GM19025 (cell line): ENCODE data around the gene HSD3B7.
A peak's percentile ranks its signal among the peaks of the same experiment; 100 is the strongest.

Experiments
- ATAC-seq: cut with Tn5 transposase; IDR thresholded peaks from one replicate; pipeline ENCODE4 v1.9.1; 2021; ENCODE audit warnings: mild to moderate bottlenecking, low read depth, moderate library complexity; ENCODE audit not compliant: unreplicated experiment

HSD3B7 gene

DNA sequence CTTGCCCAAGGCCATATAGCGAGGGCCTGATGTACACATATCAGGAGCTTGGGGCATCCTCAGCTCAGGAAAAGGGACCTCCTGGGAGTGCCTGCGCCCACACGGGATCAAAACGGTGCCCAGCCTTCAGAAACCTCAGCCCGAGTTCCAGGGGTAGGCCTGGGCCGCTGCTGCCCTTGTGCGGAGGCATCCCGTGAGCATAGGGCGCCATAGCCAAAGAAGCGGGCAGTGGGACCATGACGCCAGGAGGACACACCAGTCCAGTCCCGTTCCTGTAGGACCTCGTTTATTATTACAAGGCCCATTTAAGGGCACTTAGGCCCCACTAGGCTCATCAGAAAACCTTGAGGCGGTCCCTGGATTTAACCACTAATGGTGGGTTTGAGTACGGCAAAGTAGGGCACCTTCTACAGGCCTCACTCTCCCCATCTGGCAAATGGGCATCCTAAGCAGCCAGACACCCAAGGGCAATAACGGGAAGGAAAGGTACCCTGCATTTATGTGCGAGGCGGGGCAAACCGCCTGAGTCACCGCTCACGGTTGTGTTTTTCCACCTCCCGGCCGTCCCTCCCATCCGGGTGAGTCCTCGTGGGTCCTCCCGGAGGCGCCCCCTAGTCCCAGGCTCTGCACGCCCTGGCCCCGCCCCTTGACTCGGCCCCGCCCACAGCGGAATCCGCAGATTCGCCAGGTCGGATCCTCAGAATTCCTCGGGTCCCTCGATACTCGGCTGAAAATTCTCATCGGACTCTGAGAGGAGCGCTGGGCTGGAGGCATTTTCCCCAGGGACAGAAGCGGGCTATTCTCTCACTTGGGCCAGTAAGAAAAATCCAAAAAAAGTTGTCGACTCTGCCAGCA lies 28.2 kb upstream of the HSD3B7 start:
- ATAC-seq, result peak; percentile 35

DNA sequence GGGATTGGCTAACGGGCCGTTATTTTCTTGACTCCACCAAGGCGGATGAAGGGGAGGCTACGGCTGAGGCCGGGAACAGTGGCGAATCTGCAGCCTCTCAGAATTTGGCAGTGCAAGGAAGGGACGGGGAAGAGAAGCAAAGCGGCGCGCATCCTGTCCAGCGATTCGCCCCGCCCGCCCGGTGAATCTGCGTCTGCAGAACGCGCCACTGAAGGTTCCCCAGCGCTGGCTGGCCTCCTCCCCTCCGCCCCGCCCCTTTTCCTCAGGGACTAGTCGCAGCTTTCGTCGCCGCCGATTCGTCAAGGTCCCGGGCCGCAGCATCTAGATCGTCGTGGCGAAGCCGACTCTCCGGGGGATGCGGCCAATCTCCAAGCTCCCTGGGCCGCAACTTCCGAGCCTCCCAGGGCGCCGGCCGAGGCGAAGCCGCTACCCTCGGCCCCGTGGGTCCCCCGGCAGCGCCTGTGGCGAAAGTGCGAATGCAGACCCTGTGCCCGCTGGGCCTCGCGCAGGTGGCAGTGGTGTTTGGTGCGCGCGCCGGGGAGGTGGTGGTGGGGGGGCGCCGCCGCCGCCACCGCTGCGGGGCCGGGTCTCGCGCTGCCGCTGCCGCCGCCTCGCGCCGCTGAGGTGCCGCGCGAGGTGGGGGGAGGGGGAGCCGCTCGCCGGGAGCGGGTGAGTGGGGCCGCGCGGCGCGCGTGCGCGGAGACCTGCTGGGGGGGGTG lies 27.4 kb upstream of the HSD3B7 start, which contains the start of gene SETD1A:
Gene SETD1A, plus strand, starts transcription at position 299 of the 719 bp plus-strand sequence. CDS start 978 bp downstream, outside the sequence.
- ATAC-seq, result peak; percentile 66

DNA sequence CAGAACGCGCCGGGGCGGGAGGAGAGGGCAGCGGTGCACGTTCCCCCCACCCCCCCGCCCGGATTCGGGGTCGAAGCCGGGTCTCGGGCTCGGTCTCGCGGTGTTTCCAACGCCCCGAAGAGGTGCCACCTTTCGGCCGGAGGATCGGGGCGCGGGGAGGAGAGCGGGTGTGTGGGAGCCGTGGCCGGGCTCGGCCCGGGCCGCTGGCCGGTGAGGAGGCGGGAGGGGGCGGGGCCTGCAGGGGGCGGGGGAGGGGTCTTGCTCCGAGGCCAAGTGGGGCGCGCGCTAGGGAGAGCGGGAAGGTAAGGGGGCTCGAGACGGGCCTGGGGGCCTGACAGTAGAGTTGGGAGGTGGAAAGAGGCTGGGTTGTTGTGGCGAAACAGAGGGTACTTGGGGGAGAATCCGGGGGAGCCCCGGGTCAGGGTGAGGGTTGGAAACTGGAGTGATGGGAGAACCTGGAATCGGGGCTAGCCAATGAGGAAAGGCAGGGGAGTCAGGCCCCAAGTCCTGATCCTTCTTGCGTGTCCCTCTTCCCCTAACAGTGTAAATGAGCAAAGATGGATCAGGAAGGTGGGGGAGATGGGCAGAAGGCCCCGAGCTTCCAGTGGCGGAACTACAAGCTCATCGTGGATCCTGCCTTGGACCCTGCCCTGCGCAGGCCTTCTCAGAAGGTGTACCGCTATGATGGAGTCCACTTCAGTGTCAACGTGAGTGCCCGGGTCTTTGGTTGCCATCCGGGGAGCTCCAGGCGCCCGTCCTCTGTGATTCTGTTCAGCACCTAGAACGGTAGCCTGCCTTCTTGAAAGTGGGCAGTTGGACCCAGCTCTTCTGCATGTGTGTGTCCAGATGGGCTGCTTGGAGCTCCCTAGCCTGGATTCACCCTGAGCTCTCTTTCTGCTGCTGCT lies 26.6 kb upstream of the HSD3B7 start:
- peak; percentile 24 for ATAC-seq

DNA sequence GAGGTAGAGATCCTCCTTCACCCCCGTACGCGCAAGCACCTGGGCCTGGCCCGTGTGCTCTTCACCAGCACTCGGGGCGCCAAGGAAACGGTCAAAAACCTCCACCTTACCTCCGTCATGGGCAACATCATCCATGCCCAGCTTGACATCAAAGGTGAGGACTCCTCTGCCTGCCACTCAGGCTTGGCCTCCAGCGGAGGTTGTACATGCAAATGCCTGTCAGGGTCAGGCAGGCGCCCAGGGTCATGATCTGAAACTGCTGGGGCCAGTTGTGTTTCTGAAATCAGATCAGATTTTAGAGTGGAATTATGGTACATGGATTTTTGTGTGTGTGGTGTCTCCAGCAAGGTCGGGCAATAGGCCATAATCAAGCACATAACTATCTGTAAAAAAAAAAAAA lies 23.6 kb upstream of the HSD3B7 start:
- no peak for ATAC-seq

DNA sequence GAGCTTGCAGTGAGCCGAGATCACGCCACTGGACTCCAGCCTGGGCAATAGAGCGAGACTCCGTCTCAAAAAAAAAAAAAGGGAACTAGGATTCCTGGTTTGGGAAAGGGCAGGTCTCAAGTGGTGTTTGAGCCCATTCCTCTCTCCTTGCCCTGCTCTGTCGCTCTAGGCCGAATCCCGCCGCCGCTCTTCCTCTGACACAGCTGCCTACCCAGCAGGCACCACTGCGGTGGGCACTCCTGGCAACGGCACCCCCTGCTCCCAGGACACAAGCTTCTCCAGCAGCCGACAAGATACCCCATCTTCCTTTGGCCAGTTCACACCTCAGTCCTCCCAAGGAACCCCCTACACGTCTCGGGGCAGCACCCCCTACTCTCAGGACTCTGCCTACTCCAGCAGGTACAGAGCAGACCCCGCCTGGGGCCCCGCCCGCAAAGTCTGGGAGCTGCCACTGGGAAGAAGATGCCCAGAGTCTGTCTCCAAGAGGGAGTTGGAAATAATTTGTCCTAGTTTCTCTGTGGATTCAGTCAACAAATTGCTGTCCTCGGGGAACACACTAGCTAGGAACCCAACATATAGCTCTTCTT lies 21.0 kb upstream of the HSD3B7 start:
- ATAC-seq, result no peak

DNA sequence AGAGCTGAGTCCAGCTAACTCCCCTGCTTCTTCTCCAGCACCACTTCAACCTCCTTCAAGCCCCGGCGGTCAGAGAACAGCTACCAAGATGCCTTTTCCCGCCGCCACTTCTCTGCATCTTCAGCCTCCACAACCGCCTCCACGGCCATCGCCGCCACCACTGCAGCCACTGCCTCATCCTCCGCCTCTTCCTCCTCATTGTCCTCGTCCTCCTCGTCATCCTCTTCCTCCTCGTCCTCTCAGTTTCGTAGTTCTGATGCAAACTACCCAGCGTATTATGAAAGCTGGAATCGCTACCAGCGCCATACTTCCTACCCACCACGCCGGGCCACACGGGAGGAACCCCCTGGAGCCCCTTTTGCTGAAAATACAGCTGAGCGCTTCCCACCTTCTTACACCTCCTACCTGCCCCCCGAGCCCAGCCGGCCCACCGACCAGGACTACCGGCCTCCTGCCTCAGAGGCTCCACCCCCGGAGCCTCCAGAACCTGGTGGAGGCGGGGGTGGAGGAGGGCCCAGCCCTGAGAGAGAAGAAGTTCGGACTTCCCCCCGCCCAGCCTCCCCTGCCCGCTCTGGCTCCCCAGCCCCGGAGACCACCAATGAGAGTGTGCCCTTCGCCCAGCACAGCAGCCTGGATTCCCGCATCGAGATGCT lies 20.3 kb upstream of the HSD3B7 start:
- ATAC-seq, result no peak

DNA sequence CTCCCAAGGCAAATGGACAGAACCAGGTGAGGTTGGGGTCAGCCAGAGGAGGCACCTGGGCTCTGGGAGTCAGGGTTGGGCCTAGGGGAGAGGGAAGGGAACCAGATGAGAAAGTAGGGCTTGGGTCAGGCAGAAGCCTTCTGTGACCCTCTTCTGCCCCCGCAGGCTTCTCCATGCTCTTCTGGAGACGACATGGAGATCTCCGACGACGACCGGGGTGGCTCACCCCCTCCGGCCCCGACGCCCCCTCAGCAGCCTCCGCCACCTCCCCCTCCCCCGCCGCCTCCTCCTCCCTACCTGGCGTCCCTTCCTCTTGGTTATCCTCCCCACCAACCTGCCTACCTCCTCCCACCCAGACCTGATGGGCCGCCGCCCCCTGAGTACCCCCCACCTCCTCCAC lies 19.6 kb upstream of the HSD3B7 start:
- no peak for ATAC-seq

DNA sequence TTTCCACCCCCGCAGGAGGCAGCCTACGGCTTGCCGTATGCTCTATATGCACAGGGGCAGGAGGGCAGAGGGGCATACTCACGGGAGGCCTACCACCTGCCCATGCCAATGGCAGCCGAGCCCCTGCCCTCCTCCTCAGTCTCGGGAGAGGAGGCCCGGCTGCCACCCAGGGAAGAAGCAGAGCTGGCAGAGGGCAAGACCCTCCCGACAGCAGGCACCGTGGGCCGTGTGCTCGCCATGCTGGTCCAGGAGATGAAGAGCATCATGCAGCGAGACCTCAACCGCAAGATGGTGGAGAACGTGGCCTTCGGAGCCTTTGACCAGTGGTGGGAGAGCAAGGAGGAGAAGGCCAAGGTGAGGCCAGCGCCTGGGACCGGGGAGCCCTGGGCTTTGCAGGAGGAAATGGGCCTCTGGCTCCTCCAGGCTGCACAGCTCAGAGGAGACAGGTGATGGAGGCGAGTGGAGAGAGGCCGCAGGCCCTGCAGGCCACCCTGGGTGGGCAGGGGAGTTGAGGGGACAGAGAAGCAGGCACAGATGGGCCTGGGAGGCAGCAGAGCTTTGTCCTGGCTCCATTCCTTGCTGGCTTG lies 18.9 kb upstream of the HSD3B7 start:
- no peak for ATAC-seq

DNA sequence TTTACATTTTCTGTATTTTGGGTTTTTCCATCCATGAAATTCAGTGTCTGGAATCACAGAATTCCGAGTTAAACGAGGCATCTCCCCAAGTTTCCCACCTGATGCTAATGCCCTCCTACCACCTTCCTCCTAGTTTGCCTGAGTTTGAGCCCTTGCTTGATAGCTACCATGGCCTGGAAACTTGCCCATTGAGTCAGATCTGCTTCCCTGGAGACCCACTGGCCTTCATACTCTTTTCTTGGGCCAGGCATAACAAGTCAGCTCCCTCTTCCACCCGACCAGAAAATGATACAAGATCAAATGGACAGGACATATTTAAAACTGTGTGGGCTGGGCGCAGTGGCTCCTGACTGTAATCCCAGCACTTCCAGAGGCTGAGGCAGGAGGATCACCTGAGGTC lies 17.2 kb upstream of the HSD3B7 start:
- no peak for ATAC-seq

DNA sequence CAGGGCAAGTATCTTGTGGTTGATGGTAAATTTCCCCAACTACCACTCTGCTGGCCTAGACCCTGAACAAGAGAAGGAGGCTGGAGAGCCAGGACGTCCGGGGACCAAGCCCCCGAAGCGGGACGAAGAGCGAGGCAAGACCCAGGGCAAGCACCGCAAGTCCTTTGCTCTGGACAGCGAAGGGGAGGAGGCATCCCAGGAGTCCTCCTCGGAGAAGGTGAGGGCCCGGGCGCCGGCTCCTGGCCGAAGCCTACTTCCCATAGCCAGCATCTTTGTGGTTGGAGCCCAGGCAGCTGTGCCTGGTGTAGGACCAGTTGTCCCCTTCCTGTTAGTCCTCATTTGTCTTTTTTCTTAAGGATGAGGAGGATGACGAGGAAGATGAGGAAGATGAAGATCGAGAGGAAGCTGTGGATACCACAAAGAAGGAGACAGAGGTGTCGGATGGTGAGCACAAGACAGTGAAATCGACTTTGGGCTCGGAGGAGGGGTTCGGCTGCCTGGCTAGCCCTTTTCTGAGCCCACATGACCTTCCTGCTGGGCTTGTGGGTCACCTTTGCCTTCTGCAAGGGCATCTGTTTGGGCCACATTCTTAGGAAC lies 15.7 kb upstream of the HSD3B7 start:
- no peak for ATAC-seq

DNA sequence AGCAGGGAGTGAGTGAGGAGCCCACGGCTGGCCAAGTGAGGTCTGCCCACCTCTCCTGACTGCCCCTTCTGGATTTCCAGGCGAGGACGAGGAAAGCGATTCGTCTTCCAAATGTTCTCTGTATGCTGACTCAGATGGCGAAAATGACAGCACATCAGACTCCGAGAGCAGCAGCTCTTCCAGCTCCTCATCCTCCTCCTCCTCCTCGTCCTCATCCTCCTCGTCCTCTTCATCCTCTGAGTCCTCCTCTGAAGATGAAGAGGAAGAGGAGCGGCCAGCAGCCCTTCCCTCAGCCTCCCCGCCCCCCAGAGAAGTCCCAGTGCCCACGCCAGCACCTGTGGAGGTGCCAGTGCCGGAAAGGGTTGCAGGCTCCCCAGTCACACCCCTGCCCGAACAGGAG lies 13.7 kb upstream of the HSD3B7 start:
- no peak for ATAC-seq

DNA sequence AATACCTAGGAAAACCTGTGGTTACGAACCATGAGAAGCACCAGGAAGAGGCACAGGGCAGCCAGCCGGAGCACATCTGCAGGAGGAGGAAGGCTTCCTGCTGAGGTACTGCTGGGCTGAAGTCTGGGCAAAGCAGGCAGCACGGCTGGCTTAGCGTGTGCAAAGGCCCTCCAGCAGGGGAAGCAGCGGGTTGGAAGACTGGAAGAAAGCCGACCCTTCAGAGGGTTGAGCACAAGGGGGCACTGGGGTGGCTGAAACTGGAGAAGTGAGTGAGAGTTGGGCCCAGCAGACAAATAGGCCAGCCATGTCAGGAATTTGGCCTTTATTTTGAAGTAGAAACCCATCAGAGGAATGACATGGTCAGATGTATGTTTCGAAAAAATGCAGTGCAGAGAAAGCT lies 12.1 kb upstream of the HSD3B7 start:
- no peak for ATAC-seq

DNA sequence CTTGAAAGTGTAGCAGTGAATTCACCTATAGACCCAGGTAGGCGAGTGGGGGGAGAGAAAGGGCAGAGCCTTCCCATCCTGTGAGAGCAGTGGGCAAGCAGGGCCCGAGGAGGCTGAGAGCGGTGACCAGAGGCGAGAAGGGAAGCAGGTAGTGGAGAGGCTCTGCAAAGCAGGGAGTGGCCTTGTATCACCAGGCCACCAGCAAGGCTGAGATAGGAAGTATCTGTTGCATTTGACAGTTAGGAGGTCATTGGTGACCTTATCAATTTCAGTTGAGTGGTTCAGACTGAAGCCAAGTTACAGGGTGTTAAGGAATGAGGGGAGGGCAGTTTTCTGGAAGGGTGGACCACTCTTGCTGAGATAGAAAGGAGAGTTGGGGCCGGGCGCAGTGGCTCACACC lies 10.7 kb upstream of the HSD3B7 start:
- ATAC-seq, result no peak

DNA sequence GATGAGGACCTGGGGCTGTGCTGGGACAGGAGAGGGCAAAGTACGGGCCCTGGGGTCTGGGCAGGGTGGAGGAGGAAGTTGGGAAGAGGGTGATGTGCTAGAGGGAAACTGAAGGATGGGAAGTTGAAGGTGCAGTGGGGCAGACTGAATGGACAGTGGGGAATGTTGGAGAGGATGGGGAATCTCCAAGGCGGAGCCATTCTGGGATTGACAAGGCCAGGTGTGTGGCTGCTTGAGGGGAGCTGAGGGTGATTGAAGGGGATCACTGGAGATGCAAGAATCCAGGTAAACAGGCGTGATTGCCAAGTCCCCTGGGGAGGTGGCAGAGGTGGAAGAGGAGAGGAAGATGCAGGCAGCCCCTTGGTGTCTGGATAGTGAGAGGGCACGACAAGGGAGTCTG lies 8.5 kb upstream of the HSD3B7 start:
- no peak for ATAC-seq

DNA sequence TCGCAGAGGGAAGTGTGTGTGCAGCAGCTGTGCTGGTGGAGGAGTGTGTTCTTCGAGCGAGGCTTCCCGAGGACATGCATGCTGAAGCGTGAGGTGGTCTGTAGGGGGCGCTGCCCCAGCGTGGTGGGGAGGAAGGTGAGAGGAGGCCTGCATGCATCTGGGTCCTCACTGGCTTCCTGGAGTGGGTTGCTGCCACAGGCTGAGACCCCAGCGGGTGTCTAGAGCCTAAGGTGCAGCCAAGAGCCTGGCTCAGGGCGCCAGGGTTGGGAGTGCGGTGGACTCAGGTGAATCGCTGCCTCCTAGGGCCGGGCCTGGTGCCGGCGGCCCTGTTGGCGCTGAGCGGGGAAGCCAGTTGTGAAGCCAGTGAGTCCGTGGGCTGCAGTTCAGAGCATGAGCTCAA lies 7.5 kb upstream of the HSD3B7 start:
- ATAC-seq, result no peak

DNA sequence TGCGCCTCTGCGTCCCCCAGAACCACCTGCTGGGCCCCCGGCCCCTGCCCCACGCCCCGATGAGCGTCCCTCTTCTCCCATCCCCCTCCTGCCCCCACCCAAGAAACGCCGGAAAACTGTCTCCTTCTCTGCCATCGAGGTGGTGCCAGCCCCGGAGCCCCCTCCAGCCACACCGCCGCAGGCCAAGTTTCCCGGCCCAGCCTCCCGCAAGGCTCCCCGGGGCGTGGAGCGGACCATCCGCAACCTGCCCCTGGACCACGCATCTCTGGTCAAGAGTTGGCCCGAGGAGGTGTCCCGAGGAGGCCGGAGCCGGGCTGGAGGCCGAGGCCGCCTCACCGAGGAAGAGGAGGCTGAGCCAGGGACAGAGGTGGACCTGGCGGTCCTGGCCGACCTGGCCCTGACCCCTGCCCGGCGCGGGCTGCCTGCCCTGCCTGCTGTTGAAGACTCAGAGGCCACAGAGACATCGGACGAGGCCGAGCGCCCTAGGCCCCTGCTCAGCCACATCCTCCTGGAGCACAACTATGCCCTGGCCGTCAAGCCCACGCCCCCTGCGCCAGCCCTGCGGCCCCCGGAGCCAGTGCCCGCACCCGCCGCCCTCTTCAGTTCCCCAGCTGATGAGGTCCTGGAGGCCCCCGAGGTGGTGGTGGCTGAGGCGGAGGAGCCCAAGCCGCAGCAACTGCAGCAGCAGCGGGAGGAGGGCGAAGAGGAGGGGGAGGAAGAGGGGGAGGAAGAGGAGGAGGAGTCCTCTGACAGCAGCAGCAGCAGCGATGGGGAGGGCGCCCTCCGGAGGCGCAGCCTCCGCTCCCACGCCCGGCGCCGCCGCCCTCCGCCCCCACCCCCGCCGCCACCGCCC lies 5.6 kb upstream of the HSD3B7 start:
- ATAC-seq, result no peak

DNA sequence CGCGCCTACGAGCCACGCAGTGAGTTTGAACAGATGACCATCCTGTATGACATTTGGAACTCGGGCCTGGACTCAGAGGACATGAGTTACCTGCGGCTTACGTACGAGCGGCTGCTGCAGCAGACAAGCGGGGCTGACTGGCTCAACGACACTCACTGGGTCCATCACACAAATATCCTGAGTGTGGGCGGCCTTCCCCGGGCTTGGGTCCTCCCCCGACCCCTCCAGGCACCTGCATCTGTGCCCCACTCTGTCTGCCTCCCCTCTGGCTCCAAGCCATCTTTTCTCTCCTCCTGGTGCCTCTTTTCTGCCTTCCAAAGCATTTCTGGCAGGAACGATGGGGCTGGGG lies 5.0 kb upstream of the HSD3B7 start:
- no peak for ATAC-seq

DNA sequence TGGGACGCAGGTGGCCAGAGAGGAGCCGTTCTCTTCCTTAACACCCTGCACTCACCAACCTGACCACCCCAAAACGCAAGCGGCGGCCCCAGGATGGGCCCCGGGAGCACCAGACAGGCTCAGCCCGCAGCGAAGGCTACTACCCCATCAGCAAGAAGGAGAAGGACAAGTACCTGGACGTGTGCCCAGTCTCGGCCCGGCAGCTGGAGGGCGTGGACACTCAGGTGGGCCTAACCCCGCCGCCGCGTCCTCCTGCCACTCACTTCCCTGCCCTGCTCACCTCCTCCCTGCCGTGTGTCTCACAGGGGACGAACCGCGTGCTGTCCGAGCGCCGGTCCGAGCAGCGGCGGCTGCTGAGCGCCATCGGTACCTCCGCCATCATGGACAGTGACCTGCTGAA lies 4.6 kb upstream of the HSD3B7 start:
- no peak for ATAC-seq
